HEK293 (cell line): Measurements from ENCODE around the gene LSM14B.

ENCODE experiments used
- CTCF ChIA-PET: fragments of 350-600 bp; formaldehyde crosslinking; extraction: SDS; loops from one replicate; lab custom pipeline; 2021; ENCODE audit warnings: antibody characterized with exemption; lab: Yijun Ruan, JAX
- POLR2A ChIA-PET: fragments of 300-600 bp; formaldehyde crosslinking; extraction: SDS; loops from one replicate; lab custom pipeline; 2020; ENCODE audit warnings: antibody characterized with exemption, inconsistent platforms; lab: Yijun Ruan, JAX
- H3K27ac ChIP-seq: fragments of 200-500 bp; sonication (Bioruptor generic); 2 replicates; pipeline ENCODE4 v1.5.1; 2014; ENCODE audit warnings: low read depth, low read length, control low read depth, inconsistent platforms; ENCODE audit errors: extremely low read depth
- H3K36me3 ChIP-seq, 2 experiments: fragments of 200-500 bp in 1 of 2; sonication (Bioruptor generic) in 1 of 2; 1 replicate in 1 of 2; 2 replicates in 1 of 2; pipeline ENCODE4 v1.5.1; 2014 to 2017; ENCODE audit warnings: inconsistent platforms in 2 of 2, low read length in 2 of 2; ENCODE audit not compliant: control insufficient read depth in 2 of 2, insufficient read depth in 1 of 2
- H3K4me1 ChIP-seq: fragments of 200-500 bp; sonication (Bioruptor generic); 2 replicates; pipeline ENCODE4 v1.5.1; 2014; ENCODE audit warnings: mild to moderate bottlenecking, low read length, inconsistent platforms; ENCODE audit not compliant: control insufficient read depth, insufficient read depth
- H3K4me3 ChIP-seq: 2 replicates; pipeline ENCODE4 v1.5.1; 2011; ENCODE audit warnings: low read depth, mild to moderate bottlenecking, control low read depth, low read length, moderate library complexity
- H3K9me3 ChIP-seq: fragments of 200-500 bp; sonication (Bioruptor generic); 2 replicates; pipeline ENCODE4 v1.5.1; 2014; ENCODE audit warnings: low read depth, low read length, inconsistent platforms; ENCODE audit not compliant: control insufficient read depth, insufficient read depth
- EGR2 ChIP-seq: fragments of 450-650 bp; formaldehyde crosslinking; IDR thresholded peaks from 2 replicates; pipeline ENCODE4 v1.5.1; 2016; ENCODE audit warnings: low read depth, missing biosample characterization, missing genetic modification characterization
- GLI2 ChIP-seq: fragments of 450-650 bp; formaldehyde crosslinking; IDR thresholded peaks from 2 replicates; pipeline ENCODE4; 2017; ENCODE audit warnings: missing biosample characterization, missing genetic modification characterization, low read depth, borderline replicate concordance
- IKZF3 ChIP-seq: fragments of 450-650 bp; IDR thresholded peaks from 2 replicates; pipeline ENCODE4 v1.5.0; 2018; ENCODE audit warnings: missing biosample characterization, mild to moderate bottlenecking, missing genetic modification characterization, moderate library complexity
- SCRT2 ChIP-seq: fragments of 450-650 bp; formaldehyde crosslinking; IDR thresholded peaks from 2 replicates; pipeline ENCODE4 v1.5.1; 2016; ENCODE audit warnings: missing biosample characterization, missing genetic modification characterization
- YY1 ChIP-seq: fragments of 450-650 bp; formaldehyde crosslinking; IDR thresholded peaks from 2 replicates; pipeline ENCODE4 v1.5.1; 2018; ENCODE audit warnings: missing biosample characterization, missing genetic modification characterization
- ZBTB49 ChIP-seq: fragments of 450-650 bp; formaldehyde crosslinking; IDR thresholded peaks from 2 replicates; pipeline ENCODE4 v1.5.1; 2016; ENCODE audit warnings: missing biosample characterization, missing genetic modification characterization, low read depth
- ZBTB6 ChIP-seq: fragments of 450-650 bp; formaldehyde crosslinking; IDR thresholded peaks from 2 replicates; pipeline ENCODE4 v1.5.1; 2017; ENCODE audit warnings: missing biosample characterization, missing genetic modification characterization
- ZFHX2 ChIP-seq: fragments of 450-650 bp; formaldehyde crosslinking; conservative IDR thresholded peaks from 2 replicates; pipeline ENCODE4 v1.5.1; 2016; ENCODE audit warnings: missing biosample characterization, missing genetic modification characterization
- ZFP69B ChIP-seq: fragments of 450-650 bp; formaldehyde crosslinking; IDR thresholded peaks from 2 replicates; pipeline ENCODE4 v1.5.1; 2016; ENCODE audit warnings: missing biosample characterization, missing genetic modification characterization
- ZNF112 ChIP-seq: fragments of 450-650 bp; formaldehyde crosslinking; IDR thresholded peaks from 2 replicates; pipeline ENCODE4 v1.5.0; 2017; ENCODE audit warnings: missing biosample characterization, missing genetic modification characterization
- ZNF155 ChIP-seq: fragments of 450-650 bp; formaldehyde crosslinking; IDR thresholded peaks from 2 replicates; pipeline ENCODE4 v1.5.1; 2016; ENCODE audit warnings: missing biosample characterization, missing genetic modification characterization
- ZNF16 ChIP-seq: fragments of 450-650 bp; formaldehyde crosslinking; IDR thresholded peaks from 2 replicates; pipeline ENCODE4 v1.5.1; 2016; ENCODE audit warnings: low read depth, missing biosample characterization, missing genetic modification characterization
- ZNF24 ChIP-seq: fragments of 450-650 bp; formaldehyde crosslinking; IDR thresholded peaks from 2 replicates; pipeline ENCODE4 v1.5.1; 2016; ENCODE audit warnings: missing biosample characterization, missing genetic modification characterization
- ZNF266 ChIP-seq: fragments of 450-650 bp; formaldehyde crosslinking; IDR thresholded peaks from 2 replicates; pipeline ENCODE4 v1.5.1; 2016; ENCODE audit warnings: missing biosample characterization, missing genetic modification characterization, low read depth
- ZNF354C ChIP-seq: fragments of 450-650 bp; formaldehyde crosslinking; IDR thresholded peaks from 2 replicates; pipeline ENCODE4 v1.5.1; 2016; ENCODE audit warnings: missing biosample characterization, missing genetic modification characterization, low read depth, borderline replicate concordance
- ZNF366 ChIP-seq: fragments of 450-650 bp; formaldehyde crosslinking; conservative IDR thresholded peaks from 2 replicates; pipeline ENCODE4 v1.5.1; 2016; ENCODE audit warnings: missing biosample characterization, missing genetic modification characterization
- ZNF391 ChIP-seq: fragments of 450-650 bp; formaldehyde crosslinking; IDR thresholded peaks from 2 replicates; pipeline ENCODE4 v1.5.1; 2016; ENCODE audit warnings: low read depth, missing biosample characterization, missing genetic modification characterization, borderline replicate concordance
- ZNF473 ChIP-seq: fragments of 450-650 bp; formaldehyde crosslinking; IDR thresholded peaks from 2 replicates; pipeline ENCODE4 v1.5.1; 2017; ENCODE audit warnings: missing biosample characterization, missing genetic modification characterization
- ZNF560 ChIP-seq: fragments of 450-650 bp; formaldehyde crosslinking; IDR thresholded peaks from 2 replicates; pipeline ENCODE4 v1.5.1; 2017; ENCODE audit warnings: missing biosample characterization, missing genetic modification characterization, borderline replicate concordance
- ZNF610 ChIP-seq: fragments of 450-650 bp; formaldehyde crosslinking; IDR thresholded peaks from 2 replicates; pipeline ENCODE4 v1.5.1; 2016; ENCODE audit warnings: missing biosample characterization, missing genetic modification characterization, borderline replicate concordance
- ZNF658 ChIP-seq: fragments of 450-650 bp; formaldehyde crosslinking; IDR thresholded peaks from 2 replicates; pipeline ENCODE4; 2016; ENCODE audit warnings: missing biosample characterization, missing genetic modification characterization
- ZNF707 ChIP-seq: fragments of 450-650 bp; formaldehyde crosslinking; IDR thresholded peaks from 2 replicates; pipeline ENCODE4 v1.5.1; 2016; ENCODE audit warnings: missing biosample characterization, missing genetic modification characterization
- ZNF777 ChIP-seq: fragments of 450-650 bp; formaldehyde crosslinking; IDR thresholded peaks from 2 replicates; pipeline ENCODE4 v1.5.1; 2017; ENCODE audit warnings: missing biosample characterization, missing genetic modification characterization, borderline replicate concordance
- ZSCAN23 ChIP-seq: fragments of 450-650 bp; formaldehyde crosslinking; IDR thresholded peaks from 2 replicates; pipeline ENCODE4 v1.5.1; 2016; ENCODE audit warnings: missing biosample characterization, missing genetic modification characterization
- TF ChIP-seq, protein P1 (sequence below): fragments of 450-650 bp; formaldehyde crosslinking; optimal IDR thresholded peaks from 2 replicates; pipeline ENCODE3; 2016; ENCODE audit warnings: missing biosample characterization, mild to moderate bottlenecking, missing genetic modification characterization
- TF ChIP-seq, protein P2 (sequence below): fragments of 450-650 bp; formaldehyde crosslinking; IDR thresholded peaks from 2 replicates; pipeline ENCODE4 v1.5.1; 2017; ENCODE audit warnings: missing biosample characterization, mild to moderate bottlenecking, missing genetic modification characterization, moderate library complexity

Gene LSM14B

GRCh38 chr20:62132421-62132820 lies 10.1 kb downstream of the LSM14B start:
- TF ChIP-seq ZBTB49 (tag by site-specific recombination) (no peak), GLI2 (tag by site-specific recombination) (no peak), EGR2 (tag by site-specific recombination) (peak; percentile 75), ZSCAN23 (no peak), ZNF707 (no peak), IKZF3 (tag by site-specific recombination) (no peak), ZFHX2 (peak; percentile 26; the same call in 1 of the 2 replicates), SCRT2 (tag by site-specific recombination) (no peak), ZNF155 (tag by site-specific recombination) (no peak), ZNF560 (no peak), ZNF266 (tag by site-specific recombination) (no peak), ZNF777 (tag by site-specific recombination) (no peak)
- Histone ChIP-seq H3K36me3 (peaks cover 10 to 99% of the 10 kb centered on the region in 2 experiments), H3K4me1 (no peaks in the 10 kb centered on the region), H3K9me3 (no peaks in the 10 kb centered on the region), H3K4me3 (no peak overlapping the region), H3K27ac (no peak overlapping the region)
- CTCF ChIA-PET: interaction anchor here (0.9 kb wide), 1 partner anchor 9 kb away, joined by 3 read pairs; no protein-coding TSS in a partner anchor
- POLR2A ChIA-PET: no interaction called here

DNA sequence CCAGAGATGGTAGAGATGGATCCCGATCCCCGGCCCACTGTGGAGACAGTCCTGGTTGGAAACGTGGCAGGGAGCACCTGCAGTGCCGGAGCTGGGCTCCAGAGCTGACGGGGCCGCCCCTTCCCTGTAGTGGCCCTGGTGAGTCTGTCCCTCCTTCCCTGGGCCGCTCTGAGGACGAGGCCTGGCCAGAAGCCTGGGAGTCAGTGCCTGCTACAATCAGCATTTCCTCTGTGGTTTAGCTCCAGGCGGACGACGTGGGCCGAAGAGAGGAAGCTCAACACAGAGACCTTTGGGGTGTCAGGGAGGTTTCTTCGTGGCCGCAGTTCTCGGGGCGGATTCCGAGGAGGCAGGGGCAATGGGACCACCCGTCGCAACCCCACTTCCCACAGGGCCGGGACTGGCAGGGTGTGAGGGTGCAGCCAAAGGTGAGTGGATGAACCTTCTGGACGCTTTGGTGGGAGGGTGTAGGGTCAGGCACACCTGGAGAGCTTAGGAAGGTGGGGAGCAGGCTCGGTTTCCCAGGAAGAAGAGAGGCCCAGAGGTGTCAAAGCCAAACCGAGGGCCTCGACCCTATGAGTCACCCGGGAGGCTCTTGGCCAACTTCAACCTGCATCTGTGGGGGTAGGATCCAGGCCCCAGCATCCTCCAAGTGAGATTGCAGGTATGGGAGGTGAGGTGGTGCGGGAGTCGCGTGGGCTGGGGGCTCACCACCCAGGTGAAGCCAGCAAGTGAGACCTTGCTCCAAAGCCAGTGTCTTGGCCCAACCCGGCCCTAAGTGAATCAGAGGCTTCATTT lies 11.0 kb downstream of the LSM14B start:
- POLR2A ChIA-PET: interaction anchor here (3.5 kb wide), 1 partner anchor 67 kb away, joined by 15 read pairs; the partner anchor contains the start of gene TAF4

DNA sequence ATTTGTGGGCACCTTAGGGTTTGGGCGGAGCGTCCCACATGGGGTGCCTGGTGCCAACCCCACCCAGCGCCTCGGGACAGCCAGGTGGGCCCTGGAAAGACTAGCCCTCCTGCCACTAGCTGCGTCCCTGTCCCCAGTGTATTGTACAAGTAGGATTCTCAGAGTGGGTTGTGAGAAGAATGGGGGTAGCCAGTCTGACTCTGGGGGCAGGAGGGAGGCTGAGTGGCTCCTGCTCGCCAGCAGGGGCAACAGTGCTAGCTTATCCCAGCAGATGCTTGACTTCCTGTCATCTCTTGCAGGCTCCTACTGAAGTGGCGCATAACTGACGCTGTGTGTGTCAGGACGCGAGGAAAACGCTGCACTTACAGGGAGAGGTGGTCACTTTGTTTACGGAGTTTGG lies 11.6 kb downstream of the LSM14B start:
- Histone ChIP-seq H3K9me3 (no peaks in the 10 kb centered on the region), H3K4me1 (no peaks in the 10 kb centered on the region), H3K4me3 (no peak overlapping the region), H3K27ac (no peak overlapping the region), H3K36me3 (peaks cover 14 to 99% of the 10 kb centered on the region in 2 experiments)
- CTCF ChIA-PET: interaction anchor here (0.6 to 3.1 kb wide), 2 partner anchors 8 kb away, joined by 3 to 20 read pairs; no protein-coding TSS in a partner anchor
- TF ChIP-seq ZNF366 (tag by site-specific recombination) (no peak), ZNF16 (no peak), ZSCAN23 (no peak), ZNF473 (tag by site-specific recombination) (no peak), ZBTB6 (no peak), IKZF3 (tag by site-specific recombination) (no peak), ZFP69B (no peak), ZNF24 (tag by site-specific recombination) (no peak), ZNF354C (tag by site-specific recombination) (no peak)
- TF ChIP-seq, protein P1, sequence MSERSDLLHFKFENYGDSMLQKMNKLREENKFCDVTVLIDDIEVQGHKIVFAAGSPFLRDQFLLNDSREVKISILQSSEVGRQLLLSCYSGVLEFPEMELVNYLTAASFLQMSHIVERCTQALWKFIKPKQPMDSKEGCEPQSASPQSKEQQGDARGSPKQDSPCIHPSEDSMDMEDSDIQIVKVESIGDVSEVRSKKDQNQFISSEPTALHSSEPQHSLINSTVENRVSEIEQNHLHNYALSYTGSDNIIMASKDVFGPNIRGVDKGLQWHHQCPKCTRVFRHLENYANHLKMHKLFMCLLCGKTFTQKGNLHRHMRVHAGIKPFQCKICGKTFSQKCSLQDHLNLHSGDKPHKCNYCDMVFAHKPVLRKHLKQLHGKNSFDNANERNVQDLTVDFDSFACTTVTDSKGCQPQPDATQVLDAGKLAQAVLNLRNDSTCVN (tag by site-specific recombination): no peak
- TF ChIP-seq, all 188 proteins: peak for 0
- POLR2A ChIA-PET: interaction anchor here (3.5 kb wide), 1 partner anchor 67 kb away, joined by 15 read pairs; the partner anchor contains the start of gene TAF4

More for the DNA sequence above, 11.0 kb downstream of the LSM14B start:
- CTCF ChIA-PET: interaction anchor here (0.6 to 0.9 kb wide), 3 partner anchors 8 to 122 kb away, joined by 3 to 4 read pairs (median 3); no protein-coding TSS in a partner anchor
- Histone ChIP-seq H3K9me3 (no peaks in the 10 kb centered on the region), H3K4me3 (no peak overlapping the region), H3K36me3 (peaks cover 10 to 99% of the 10 kb centered on the region in 2 experiments), H3K4me1 (no peaks in the 10 kb centered on the region), H3K27ac (no peak overlapping the region)
- TF ChIP-seq ZNF473 (tag by site-specific recombination): no peak
- TF ChIP-seq ZNF112 (tag by site-specific recombination): no peak
- TF ChIP-seq, protein P2, sequence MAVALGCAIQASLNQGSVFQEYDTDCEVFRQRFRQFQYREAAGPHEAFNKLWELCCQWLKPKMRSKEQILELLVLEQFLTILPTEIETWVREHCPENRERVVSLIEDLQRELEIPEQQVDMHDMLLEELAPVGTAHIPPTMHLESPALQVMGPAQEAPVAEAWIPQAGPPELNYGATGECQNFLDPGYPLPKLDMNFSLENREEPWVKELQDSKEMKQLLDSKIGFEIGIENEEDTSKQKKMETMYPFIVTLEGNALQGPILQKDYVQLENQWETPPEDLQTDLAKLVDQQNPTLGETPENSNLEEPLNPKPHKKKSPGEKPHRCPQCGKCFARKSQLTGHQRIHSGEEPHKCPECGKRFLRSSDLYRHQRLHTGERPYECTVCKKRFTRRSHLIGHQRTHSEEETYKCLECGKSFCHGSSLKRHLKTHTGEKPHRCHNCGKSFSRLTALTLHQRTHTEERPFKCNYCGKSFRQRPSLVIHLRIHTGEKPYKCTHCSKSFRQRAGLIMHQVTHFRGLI (tag by site-specific recombination): no peak
- no peak for TF ChIP-seq EGR2 (tag by site-specific recombination)
- TF ChIP-seq ZNF658: no peak
- no peak for TF ChIP-seq YY1
- TF ChIP-seq ZNF707: no peak
- TF ChIP-seq IKZF3 (tag by site-specific recombination): no peak
- no peak for TF ChIP-seq ZNF391 (tag by site-specific recombination)
- TF ChIP-seq ZNF610: no peak
